Right atrium auricular region (tissue), 2 donors: Measurements from ENCODE around the gene CATSPER4. TPM values are rescaled to one million over a fixed set of nuclear protein-coding genes. Genes with fewer than 3 reads are reported as not detected.

Experiments used
- DNase-seq: peaks from one replicate; pipeline ENCODE4 v3.0.0-alpha.2; 2019; ENCODE audit warnings: low spot score
- H3K27ac ChIP-seq, 2 donors: fragments of 200-600 bp; sonication (generic); 1 replicate in 1 of 2; 2 replicates in 1 of 2; pipeline ENCODE4 v1.5.1; 2016 to 2019
- H3K27me3 ChIP-seq, 2 donors: fragments of 200-600 bp; sonication (generic); one replicate each; pipeline versions ENCODE4 v1.5.1 to v1.6.0; 2017 to 2019
- H3K36me3 ChIP-seq: fragments of 200-600 bp; sonication (generic); one replicate; pipeline ENCODE4 v1.5.1; 2016
- H3K4me1 ChIP-seq, 2 donors: fragments of 200-600 bp; sonication (generic); one replicate each; pipeline versions ENCODE4 v1.5.1 to v1.6.0; 2017 to 2019
- H3K4me3 ChIP-seq, 2 donors: fragments of 200-600 bp; sonication (generic); 1 replicate in 1 of 2; 2 replicates in 1 of 2; pipeline ENCODE4 v1.5.1; 2017 to 2019; ENCODE audit warnings: mild to moderate bottlenecking in 1 of 2, moderate library complexity in 1 of 2
- H3K9me3 ChIP-seq, 2 donors: fragments of 200-600 bp; sonication (generic); one replicate each; pipeline ENCODE4 v1.5.1; 2019
- total RNA-seq, 2 donors: library from RNA; depleted of rRNA; stranded (reverse); fragments of >200 nt; gene quantifications; one replicate each; pipeline ENCODE4 v1.1.0, GENCODE V29; 2016
- TF ChIP-seq, protein P1 (sequence below), 2 donors: fragments of 200-600 bp; sonication (generic); IDR thresholded peaks; one replicate each; pipeline ENCODE4 v1.5.1; 2019; ENCODE audit warnings: antibody characterized with exemption in 2 of 2

CATSPER4 gene
- total RNA-seq, 2 donors from 2014 or later: not detected

DNA sequence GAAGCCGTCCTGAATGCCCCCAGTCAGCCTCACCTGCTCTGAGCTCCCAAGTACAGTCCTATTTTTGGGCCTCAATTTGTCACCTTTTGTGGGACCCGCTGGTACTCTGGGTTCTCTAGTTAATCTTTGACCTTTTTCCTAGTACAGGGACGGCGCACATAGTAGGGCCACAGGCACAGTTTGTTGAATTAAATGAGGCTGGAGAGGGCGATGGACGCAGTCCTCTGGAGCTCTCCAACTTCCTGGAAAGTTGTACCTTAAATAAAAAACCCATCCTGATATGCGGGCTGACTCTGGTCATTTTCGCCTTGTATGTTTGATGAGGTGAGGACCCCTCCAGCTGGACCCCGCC, 26.7 kb upstream of the CATSPER4 start:
- H3K4me3 ChIP-seq: peak overlapping the region in 1 of 2 donors; percentile 55
- TF ChIP-seq, protein P1, sequence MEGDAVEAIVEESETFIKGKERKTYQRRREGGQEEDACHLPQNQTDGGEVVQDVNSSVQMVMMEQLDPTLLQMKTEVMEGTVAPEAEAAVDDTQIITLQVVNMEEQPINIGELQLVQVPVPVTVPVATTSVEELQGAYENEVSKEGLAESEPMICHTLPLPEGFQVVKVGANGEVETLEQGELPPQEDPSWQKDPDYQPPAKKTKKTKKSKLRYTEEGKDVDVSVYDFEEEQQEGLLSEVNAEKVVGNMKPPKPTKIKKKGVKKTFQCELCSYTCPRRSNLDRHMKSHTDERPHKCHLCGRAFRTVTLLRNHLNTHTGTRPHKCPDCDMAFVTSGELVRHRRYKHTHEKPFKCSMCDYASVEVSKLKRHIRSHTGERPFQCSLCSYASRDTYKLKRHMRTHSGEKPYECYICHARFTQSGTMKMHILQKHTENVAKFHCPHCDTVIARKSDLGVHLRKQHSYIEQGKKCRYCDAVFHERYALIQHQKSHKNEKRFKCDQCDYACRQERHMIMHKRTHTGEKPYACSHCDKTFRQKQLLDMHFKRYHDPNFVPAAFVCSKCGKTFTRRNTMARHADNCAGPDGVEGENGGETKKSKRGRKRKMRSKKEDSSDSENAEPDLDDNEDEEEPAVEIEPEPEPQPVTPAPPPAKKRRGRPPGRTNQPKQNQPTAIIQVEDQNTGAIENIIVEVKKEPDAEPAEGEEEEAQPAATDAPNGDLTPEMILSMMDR (IDR thresholded peaks at IDR 0.05): no peak
- H3K4me1 ChIP-seq: peaks cover 0 to 51% of the 10 kb centered on the region in 2 donors
- H3K9me3 ChIP-seq: no peaks in the 10 kb centered on the region
- H3K27ac ChIP-seq: peak overlapping the region; percentile 63 to 77
- H3K27me3 ChIP-seq: no peaks in the 10 kb centered on the region
- H3K36me3 ChIP-seq: no peaks in the 10 kb centered on the region
- no peak for DNase-seq

DNA sequence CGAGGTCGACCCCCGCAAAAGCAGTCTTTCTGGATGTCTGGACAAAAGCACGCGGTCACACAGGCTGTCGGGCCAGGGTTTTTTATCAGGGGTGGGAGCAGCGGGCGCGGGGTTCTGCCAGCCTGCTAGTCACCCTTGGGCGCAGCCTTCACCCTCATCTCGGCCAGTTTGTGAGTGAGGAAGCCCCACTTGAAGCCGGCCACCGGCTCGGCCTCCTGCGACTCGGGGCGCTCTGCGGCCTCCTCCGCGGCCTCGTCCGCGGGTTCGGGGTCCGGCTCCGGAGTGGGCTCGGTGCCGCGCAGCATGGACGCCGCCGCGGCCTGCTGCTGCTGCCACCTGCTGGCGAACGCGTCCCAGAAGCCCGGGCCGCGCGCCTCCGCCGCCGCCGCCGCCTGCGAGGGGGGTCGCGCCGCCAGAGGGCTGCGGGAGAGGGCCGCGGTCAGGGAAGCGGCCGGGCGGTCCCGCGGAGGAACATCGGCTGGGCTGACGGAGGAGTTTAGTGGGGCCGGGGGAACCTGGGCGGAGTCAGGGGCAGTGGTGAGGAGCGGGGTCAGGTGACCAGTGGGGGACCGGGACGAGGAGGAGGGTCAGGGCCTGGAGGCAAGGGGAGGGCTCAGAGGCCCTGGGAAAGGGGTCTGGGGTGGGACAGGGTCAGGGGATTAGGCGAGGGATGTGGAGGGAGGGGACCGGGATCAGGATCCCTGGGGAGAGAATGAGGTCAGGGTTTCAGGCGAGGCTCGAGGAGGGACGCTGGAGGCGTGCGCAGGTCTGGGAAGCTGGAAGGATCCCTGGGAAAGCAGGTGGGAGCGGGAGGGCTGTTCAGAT, 26.2 kb upstream of the CATSPER4 start:
- TF ChIP-seq, protein P1 (IDR thresholded peaks at IDR 0.05): peak; percentile 80 to 88
- Histone ChIP-seq H3K4me1 (peaks cover 0 to 47% of the 10 kb centered on the region in 2 donors), H3K36me3 (no peaks in the 10 kb centered on the region), H3K4me3 (peak overlapping the region; percentile 26 to 55), H3K9me3 (no peaks in the 10 kb centered on the region), H3K27me3 (no peaks in the 10 kb centered on the region), H3K27ac (peak overlapping the region; percentile 63 to 77)
- DNase-seq: no peak

- Histone ChIP-seq H3K27ac (peak overlapping the region; percentile 63 to 77), H3K36me3 (no peaks in the 10 kb centered on the region), H3K27me3 (no peaks in the 10 kb centered on the region), H3K4me1 (peaks cover 0 to 45% of the 10 kb centered on the region in 2 donors), H3K4me3 (peak overlapping the region in 1 of 2 donors; percentile 55), H3K9me3 (no peaks in the 10 kb centered on the region)
- TF ChIP-seq, protein P1 (IDR thresholded peaks at IDR 0.05): no peak
- no peak for DNase-seq
Measured at GRCh38 chr1:26164861-26165842, 25.2 kb upstream of the CATSPER4 start.

DNA sequence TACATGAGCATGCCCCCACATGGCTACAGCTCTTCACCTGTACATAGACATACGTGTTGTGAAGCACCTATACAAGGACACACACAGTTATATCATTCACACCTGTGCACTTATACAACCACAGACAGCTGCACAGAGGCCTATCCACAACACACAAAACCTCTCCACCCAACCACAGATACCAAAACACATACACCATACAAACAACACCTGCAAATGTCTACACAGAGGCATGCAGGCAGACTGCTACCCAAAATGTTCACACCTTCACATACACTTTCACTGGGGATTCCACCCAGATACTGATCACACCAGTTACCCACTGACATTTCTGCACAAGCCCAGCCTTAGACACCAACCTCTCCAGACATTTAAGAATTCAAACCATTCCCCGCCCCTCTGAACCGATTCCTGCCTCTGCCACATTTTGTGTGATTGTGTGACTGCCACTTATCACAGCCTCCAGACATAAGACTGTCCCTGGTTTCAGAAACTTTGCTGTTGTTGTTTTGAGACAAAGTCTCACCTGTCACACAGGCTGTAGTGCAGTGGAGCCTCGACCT, 23.6 kb upstream of the CATSPER4 start:
- Histone ChIP-seq H3K27me3 (no peaks in the 10 kb centered on the region), H3K4me1 (peaks cover 0 to 40% of the 10 kb centered on the region in 2 donors), H3K27ac (no peak overlapping the region), H3K9me3 (no peaks in the 10 kb centered on the region), H3K4me3 (no peak overlapping the region), H3K36me3 (no peaks in the 10 kb centered on the region)
- TF ChIP-seq, protein P1 (IDR thresholded peaks at IDR 0.05): no peak
- no peak for DNase-seq

- Histone ChIP-seq H3K27me3 (no peaks in the 10 kb centered on the region), H3K27ac (peak within 1 kb of the TSS; percentile 74 to 79), H3K4me1 (peaks cover 0 to 31% of the 10 kb centered on the region in 2 donors), H3K36me3 (no peaks in the 10 kb centered on the region), H3K9me3 (no peaks in the 10 kb centered on the region), H3K4me3 (peak within 1 kb of the TSS; percentile 67 to 76)
- TF ChIP-seq, protein P1 (IDR thresholded peaks at IDR 0.05): no peak
- no peak for DNase-seq
Measured at GRCh38 chr1:26168410-26169197, 21.8 kb upstream of the CATSPER4 start, which contains the start of gene C1orf232. Gene C1orf232, minus strand, starts transcription at chr1:26168963. Its CDS starts 464 bp downstream, at chr1:26168499.
